NCI-H69 (cell line): ENCODE measurements around the gene C2CD4C.
"Not testable (repeated sequence)": the region's sequence is repeated elsewhere in the genome, so short reads cannot be mapped to it uniquely, and the experiment has no call there.

Experiments used
- DNase-seq: peaks from one replicate; lab custom pipeline; 2025; lab: John Stamatoyannopoulos, UW

C2CD4C gene

DNA sequence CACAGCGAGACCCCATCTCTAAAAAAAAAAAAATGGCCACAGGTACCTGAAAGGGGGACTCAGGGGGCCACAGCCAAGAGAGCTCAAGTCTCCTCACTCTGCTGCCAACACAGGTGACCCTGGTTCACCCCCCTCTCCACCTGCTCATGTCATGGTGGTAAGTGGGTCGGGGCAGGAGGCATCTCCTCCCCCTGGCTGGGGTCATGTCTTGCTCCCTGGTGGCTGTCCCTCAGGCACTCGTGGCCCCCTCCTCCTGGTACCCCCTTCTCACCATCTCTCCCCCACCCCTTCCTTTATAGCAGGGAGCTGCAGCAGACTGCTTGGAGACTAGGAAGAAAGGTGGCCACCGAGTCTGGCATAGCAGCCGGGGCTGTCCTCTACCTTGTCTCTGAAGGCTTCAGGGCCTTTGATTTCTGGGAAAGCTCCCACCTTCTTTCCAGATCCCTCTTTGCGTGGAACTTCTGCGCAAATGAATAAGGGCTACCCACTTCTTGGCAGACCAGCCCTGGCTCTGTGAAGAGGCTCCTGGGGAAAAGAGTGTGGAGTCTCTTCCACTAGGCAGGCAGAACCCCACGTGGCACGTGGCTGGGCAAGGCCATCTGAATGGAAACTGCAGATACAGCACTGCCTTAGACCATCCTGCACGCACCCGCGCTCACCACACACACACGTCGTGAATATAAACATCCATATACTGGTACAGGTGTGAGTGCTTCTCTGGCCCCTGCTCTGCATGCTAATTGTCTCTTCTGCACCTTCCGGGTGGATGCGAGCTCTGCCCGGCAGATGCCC is 44.3 kb downstream of the C2CD4C start:
- no peak for DNase-seq

GRCh38 chr19:362683-363082 is 46.3 kb downstream of the C2CD4C start:
- DNase-seq = no peak

GRCh38 chr19:362154-362553 is 46.8 kb downstream of the C2CD4C start:
- DNase-seq = no peak

GRCh38 chr19:359653-359925 is 49.4 kb downstream of the C2CD4C start:
- no peak for DNase-seq

DNA sequence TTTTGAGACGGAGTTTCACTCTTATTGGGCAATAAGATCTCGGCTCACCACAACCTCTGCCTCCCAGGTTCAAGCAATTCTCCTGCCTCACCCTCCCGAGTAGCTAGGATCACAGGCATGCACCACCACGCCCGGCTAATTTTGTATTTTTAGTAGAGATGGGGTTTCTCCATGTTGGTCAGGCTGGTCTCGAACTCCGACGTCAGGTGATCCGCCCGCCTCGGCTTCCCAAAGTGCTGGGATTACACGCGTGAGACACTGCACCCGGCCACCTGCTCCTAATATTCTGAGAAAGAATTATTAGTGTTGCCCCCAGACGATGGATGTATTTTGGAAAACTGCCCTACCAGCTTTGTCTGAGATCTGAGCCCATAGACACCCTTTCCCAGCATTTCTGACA is 53.4 kb downstream of the C2CD4C start:
- DNase-seq = not testable (repeated sequence)
